Mesodermal cell (in vitro differentiated cells): ENCODE results near the gene DNAH6.

Experiments
- H3K27ac ChIP-seq: 2 replicates; pipeline ENCODE4 v1.7.0; 2013; ENCODE audit warnings: mild to moderate bottlenecking, low read depth, low read length, moderate library complexity; ENCODE audit not compliant: severe bottlenecking
- H3K36me3 ChIP-seq: 2 replicates; pipeline ENCODE4 v1.7.1; 2013; ENCODE audit warnings: mild to moderate bottlenecking, low read length, moderate library complexity; ENCODE audit not compliant: control insufficient read depth, insufficient read depth
- H3K4me1 ChIP-seq: one replicate; pipeline ENCODE4 v1.7.1; 2013; ENCODE audit warnings: mild to moderate bottlenecking, low read length; ENCODE audit not compliant: insufficient read depth, control insufficient read depth, poor library complexity, severe bottlenecking
- H3K4me3 ChIP-seq: 2 replicates; pipeline ENCODE4 v1.7.0; 2013; ENCODE audit warnings: low read length, control low read depth, mild to moderate bottlenecking; ENCODE audit not compliant: insufficient read depth, poor library complexity, severe bottlenecking; ENCODE audit errors: extremely low read depth
- H3K9me3 ChIP-seq: 2 replicates; pipeline ENCODE4 v1.7.1; 2013; ENCODE audit warnings: mild to moderate bottlenecking, low read length, moderate library complexity; ENCODE audit not compliant: control insufficient read depth
- whole genome bisulfite sequencing, 2 experiments: methylation state at CpG; one replicate each; pipeline ENCODE4 v1.1.5; 2013; ENCODE audit warnings: missing lambda C conversion rate in 2 of 2; ENCODE audit not compliant: insufficient coverage in 2 of 2; 5-methylcytosine and 5-hydroxymethylcytosine counted together

DNAH6 gene

GRCh38 chr2:84486441-84487115 is 29.7 kb upstream of the DNAH6 start:
- H3K4me1 ChIP-seq, result peaks cover 9% of the 10 kb centered on the region
- no peaks in the 10 kb centered on the region for H3K9me3 ChIP-seq
- 83% methylated on average over 1 of the region's 2 CpGs; no CpG with 5 or more reads in 1 of the 2 experiments for WGBS, 2 experiments
- no peak overlapping the region for H3K4me3 ChIP-seq
- H3K27ac ChIP-seq, result no peak overlapping the region
- no peaks in the 10 kb centered on the region for H3K36me3 ChIP-seq

DNA sequence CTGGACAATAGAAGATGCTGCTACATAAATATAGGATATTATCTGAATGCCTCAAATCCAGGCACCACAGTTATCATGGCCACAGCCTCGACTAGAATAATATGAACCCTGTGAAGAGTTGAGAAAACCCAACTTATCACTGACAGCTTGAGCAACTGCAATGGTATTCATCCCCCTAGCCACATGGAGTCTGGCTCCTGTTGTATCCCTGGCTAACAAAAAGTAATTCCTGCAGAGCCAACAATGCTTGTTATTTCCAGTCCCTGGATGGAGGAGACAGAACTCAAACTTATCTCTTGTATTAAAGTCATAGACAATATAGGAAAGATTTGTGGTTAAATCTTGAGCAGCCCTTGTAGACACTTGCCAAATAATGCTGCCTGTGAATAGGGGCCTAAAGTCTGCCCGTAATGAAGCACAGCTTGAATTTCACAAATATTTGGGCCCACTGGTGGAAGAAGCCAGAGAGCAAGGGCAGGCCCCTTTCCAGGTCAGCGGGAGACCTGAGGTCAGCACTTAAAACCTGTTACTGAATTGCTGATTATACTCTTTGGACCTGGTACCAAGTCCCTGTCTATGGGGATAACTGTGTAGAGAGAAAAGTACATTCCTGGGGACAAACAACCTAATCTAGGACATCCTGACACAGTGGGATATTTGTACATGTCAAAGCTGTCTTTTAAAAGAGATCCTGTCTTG is 28.9 kb upstream of the DNAH6 start:
- no peak overlapping the region for H3K27ac ChIP-seq
- WGBS, 2 experiments, result 67 to 76% methylated on average over 2 to 3 of the region's 3 CpGs
- H3K9me3 ChIP-seq, result no peaks in the 10 kb centered on the region
- H3K4me3 ChIP-seq, result no peak overlapping the region
- H3K4me1 ChIP-seq, result peaks cover 2% of the 10 kb centered on the region
- H3K36me3 ChIP-seq, result no peaks in the 10 kb centered on the region

DNA sequence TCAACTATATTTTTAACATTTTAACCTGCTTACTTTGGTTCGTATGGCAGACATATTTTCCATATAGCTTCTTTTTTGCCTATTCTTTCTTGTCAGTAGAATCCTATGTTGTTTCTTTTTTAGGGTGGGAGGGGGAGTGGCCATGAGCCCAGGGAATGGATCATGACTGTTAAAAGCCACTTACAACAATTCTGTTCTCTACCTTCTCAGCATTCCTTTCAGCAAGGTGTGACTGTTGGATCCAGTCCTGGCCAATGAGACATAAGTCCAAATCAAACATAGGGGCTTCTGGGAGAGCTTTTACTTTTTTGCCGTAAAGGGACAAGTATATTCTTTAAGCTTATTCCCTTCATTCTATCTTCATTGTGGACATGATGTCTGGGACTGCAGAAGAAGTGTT is 25.0 kb upstream of the DNAH6 start:
- Histone ChIP-seq H3K27ac (no peak overlapping the region), H3K4me1 (no peaks in the 10 kb centered on the region), H3K36me3 (no peaks in the 10 kb centered on the region), H3K9me3 (no peaks in the 10 kb centered on the region), H3K4me3 (no peak overlapping the region)
- 80% methylated on average over 1 of the region's 2 CpGs; no CpG with 5 or more reads in 1 of the 2 experiments for WGBS, 2 experiments

- no peak overlapping the region for H3K27ac ChIP-seq
- no peaks in the 10 kb centered on the region for H3K4me1 ChIP-seq
- H3K9me3 ChIP-seq, result no peaks in the 10 kb centered on the region
- H3K36me3 ChIP-seq, result no peaks in the 10 kb centered on the region
- 87 to 89% methylated on average over 6 of the region's 6 CpGs for WGBS, 2 experiments
- H3K4me3 ChIP-seq, result no peak overlapping the region
These were observed 24.6 kb upstream of the DNAH6 start for GRCh38 chr2:84491741-84492140.

- Histone ChIP-seq H3K36me3 (no peaks in the 10 kb centered on the region), H3K27ac (no peak overlapping the region), H3K4me3 (no peak overlapping the region), H3K9me3 (no peaks in the 10 kb centered on the region), H3K4me1 (no peaks in the 10 kb centered on the region)
- 83% methylated on average over 1 of the region's 1 CpG; no CpG with 5 or more reads in 1 of the 2 experiments for WGBS, 2 experiments
These were observed 23.7 kb upstream of the DNAH6 start for GRCh38 chr2:84492571-84492970.

- Histone ChIP-seq H3K4me1 (no peaks in the 10 kb centered on the region), H3K4me3 (no peak overlapping the region), H3K36me3 (no peaks in the 10 kb centered on the region), H3K27ac (no peak overlapping the region), H3K9me3 (no peaks in the 10 kb centered on the region)
- 64 to 85% methylated on average over 4 of the region's 5 CpGs for WGBS, 2 experiments
These were observed 22.8 kb upstream of the DNAH6 start for GRCh38 chr2:84493514-84493913.

- no peaks in the 10 kb centered on the region for H3K36me3 ChIP-seq
- no peaks in the 10 kb centered on the region for H3K9me3 ChIP-seq
- H3K4me3 ChIP-seq, result no peak overlapping the region
- H3K4me1 ChIP-seq, result no peaks in the 10 kb centered on the region
- 80 to 95% methylated on average over 3 of the region's 4 CpGs for WGBS, 2 experiments
- no peak overlapping the region for H3K27ac ChIP-seq
These were observed 22.2 kb upstream of the DNAH6 start for GRCh38 chr2:84494070-84494469.

DNA sequence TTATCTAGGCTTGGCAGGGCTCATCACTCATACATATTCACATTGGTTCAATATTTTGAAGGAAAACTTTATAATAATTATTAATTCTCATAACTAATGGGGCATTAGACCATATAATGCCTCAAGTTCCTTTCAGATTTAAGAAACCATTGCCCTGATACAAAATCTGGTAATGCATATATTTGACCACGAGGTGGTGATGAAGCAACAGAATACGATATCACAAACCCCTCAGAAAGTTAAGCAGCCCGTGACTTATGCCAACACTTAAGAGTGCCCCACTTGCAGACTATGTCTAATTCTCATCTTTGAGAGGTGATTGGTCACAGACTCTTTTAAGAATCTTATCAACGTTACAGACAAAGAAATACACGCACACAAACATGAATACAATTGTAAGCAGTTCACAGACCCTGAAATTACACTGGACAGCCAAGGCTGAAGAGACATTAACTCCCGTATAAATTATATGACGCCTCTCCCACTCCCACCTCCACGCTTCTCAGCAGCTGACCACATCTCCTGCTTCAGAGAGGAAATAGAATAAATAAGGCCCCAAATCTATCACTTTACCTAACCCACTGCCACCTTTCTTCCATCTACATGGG is 20.7 kb upstream of the DNAH6 start:
- no peaks in the 10 kb centered on the region for H3K4me1 ChIP-seq
- H3K9me3 ChIP-seq, result no peaks in the 10 kb centered on the region
- no peak overlapping the region for H3K27ac ChIP-seq
- no peak overlapping the region for H3K4me3 ChIP-seq
- no peaks in the 10 kb centered on the region for H3K36me3 ChIP-seq
- WGBS, 2 experiments, result 58 to 87% methylated on average over 3 of the region's 8 CpGs

DNA sequence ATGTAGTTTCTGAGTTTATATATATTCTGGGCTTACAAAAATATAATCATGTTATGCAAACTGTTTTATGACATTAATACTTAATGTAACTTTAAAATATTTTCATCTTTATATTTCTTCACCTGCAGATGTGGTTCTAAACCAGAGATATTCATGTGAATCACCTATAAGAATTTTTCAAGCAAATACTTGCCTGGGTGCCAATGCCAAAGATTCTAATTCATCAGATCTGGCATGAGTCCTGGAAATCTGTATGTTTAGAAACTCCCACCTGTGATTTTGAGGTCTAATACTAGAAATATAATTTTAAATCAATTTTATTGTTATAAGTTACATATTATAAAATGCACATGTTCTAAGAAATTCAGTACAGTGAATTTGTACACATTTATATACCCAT is 19.9 kb upstream of the DNAH6 start:
- Histone ChIP-seq H3K4me3 (no peak overlapping the region), H3K27ac (no peak overlapping the region), H3K4me1 (no peaks in the 10 kb centered on the region), H3K9me3 (no peaks in the 10 kb centered on the region), H3K36me3 (no peaks in the 10 kb centered on the region)

DNA sequence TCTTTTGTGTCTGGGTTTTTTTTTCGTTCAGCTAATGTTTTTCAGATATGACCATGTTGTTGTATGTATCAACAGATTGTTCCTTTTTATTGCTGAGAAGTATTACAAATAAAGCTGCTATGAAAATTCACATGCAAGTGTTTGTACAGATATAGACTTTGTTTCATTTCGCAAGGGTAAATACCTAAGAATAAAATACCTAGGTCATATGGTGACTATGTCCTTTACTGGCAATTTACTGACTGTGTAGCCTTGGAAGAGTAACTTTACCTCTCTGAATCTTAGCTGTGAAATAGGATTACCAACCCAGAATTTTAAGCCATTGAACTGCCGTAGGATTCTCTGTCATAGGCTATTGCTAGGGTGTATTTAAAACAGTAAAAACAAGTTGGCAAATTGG is 19.0 kb upstream of the DNAH6 start:
- WGBS, 2 experiments, result 86 to 100% methylated on average over 1 of the region's 3 CpGs

More for the DNA sequence above, 19.0 kb upstream of the DNAH6 start:
- no peaks in the 10 kb centered on the region for H3K36me3 ChIP-seq
- H3K4me3 ChIP-seq, result no peak overlapping the region
- no peaks in the 10 kb centered on the region for H3K9me3 ChIP-seq
- H3K27ac ChIP-seq, result no peak overlapping the region
- H3K4me1 ChIP-seq, result no peaks in the 10 kb centered on the region
